Measurements from ENCODE around the gene BACH2.
"Not testable (repeated sequence)": the region's sequence is repeated elsewhere in the genome, so short reads cannot be mapped to it uniquely, and the experiment has no call there.

BACH2 gene

DNA sequence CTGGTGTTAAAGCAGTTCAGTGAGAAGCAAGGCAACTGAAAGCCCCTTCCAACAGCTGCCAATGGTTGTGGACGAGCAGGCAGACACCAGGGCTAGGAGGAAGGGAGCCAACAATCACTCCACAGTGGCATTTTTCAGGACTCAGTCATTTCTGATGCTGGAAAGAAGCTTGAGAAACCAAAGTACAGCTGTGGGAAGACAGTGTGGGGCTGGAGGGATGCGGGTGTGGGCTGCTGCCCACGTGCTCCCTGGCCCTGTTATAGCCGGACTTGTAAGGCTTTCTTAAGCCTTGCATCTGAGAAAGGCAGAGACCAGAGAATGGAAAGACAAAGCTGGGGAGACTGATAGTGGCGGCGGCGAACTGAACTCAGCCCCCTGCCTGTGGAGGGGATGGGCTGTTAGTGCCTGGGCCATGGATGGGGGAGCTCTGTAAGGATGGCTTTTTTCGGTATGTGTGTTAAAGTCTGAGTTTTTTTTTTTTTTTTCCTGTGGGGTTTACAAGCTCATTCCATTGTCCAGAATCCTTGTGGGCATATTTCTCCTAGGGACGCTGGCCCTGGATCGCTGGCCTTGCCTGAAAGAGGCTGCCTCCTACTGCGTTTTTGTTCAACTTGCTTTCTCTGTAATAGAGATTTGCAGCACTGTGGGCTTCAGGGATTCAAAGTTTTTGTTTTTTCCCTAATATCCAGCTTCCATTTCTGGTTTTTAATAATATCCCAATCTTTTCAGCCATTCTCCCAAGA lies 310.7 kb downstream of the BACH2 start:
- no peak for DNase-seq

DNA sequence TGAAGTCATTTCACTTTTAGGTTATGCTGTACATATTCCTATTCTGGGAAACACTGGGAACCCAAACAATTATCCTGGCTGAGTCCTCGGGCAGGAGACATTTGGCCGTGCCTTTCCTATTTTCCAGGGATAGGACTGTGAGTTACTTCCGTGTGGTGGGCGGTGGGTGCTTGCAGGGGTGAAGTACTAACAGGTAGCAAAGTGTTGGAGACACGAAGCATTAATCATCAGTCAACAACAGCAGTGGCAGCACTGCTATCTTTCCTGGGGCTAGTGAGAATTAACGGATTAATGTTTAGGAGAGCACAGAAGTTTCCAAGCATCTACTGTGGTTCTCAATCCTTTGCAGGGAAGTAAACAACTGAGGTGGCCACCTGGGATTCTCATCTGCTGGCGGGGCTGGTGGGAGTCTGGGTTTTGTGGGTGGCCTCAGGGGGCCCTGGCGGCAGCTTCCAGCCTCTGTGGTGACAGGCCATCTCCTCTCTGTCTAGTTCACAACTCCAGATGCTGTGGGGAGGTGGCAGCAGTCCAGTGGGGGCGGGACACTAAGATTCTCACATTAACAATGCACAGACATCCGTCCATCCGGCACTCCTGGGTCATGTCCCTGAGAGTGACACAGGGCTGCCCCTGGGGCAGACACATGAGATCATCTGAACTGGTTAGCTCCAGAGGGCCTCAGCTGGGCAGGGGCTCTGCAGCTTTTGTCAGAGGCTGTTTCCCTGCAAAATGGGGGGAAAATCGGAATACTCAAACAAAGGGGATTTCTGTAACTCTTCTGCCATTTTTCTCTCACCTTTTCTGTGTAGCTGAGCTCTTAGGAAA lies 311.5 kb downstream of the BACH2 start:
- DNase-seq: no peak

DNA sequence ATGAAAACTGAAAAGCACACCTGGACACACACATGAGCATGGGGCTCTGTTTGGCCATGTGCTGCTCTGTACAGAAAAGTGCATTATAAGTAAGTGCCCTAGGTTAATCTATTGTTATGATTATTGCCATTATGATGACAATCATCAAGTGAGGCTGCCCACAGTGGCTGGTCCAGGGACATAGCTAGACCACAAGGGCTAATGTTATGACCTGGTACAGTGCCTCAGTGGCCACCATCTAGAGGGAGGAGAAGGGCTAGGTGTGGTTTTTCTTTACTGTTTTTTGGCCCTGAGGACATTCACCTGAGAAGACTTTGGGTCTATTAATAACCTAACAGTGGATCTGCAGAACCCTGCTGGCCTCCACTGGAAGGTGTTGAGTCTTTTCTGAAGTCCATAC lies 316.3 kb downstream of the BACH2 start:
- DNase-seq: no peak

DNA sequence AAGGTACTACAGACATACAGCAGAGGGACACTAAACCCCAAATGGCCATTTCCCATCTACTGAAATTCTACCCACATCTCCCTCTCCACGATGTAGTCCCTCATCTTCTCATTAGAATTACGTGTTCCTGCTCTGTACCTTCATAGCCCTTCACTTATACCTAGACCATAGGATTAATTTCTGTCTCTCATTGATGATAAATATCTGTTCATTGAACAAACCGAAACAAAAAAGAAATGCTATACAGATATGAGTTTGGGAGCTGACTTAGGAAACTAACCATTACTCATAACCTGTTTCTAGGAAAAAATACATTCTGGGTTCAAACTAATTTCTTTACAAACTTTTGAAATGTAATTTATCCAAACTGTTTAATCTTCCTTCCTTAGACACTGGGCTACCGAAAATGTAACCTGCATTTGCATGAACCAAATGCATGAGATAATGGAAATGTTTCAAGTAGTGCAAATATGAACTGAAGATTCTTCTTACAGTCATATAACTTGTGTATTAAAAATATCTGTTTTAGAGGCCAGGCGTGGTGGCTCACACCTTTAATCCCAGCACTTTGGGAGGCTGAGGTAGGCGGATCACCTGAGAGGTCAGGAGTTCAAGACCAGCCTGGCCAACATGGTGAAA lies 317.0 kb downstream of the BACH2 start:
- no peak for DNase-seq

DNA sequence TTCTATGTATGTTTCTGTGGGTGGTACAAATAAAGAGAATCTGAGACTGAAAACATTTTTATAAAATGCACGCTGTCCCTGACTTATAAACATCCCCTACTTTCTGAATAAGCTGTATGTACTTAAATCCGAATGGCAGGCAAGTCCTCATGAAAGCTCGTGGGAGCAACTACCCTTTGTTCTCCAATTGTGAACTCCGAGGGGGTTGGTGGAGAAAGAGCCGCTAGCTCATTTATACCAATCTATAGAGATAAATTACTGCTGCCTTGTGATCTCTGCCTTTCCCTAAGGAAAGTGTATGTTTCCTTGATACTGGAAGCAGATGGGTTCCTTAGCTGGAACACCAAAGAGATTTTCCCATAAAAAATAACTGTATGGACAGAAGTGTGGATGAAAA lies 317.9 kb downstream of the BACH2 start:
- DNase-seq: no peak

DNA sequence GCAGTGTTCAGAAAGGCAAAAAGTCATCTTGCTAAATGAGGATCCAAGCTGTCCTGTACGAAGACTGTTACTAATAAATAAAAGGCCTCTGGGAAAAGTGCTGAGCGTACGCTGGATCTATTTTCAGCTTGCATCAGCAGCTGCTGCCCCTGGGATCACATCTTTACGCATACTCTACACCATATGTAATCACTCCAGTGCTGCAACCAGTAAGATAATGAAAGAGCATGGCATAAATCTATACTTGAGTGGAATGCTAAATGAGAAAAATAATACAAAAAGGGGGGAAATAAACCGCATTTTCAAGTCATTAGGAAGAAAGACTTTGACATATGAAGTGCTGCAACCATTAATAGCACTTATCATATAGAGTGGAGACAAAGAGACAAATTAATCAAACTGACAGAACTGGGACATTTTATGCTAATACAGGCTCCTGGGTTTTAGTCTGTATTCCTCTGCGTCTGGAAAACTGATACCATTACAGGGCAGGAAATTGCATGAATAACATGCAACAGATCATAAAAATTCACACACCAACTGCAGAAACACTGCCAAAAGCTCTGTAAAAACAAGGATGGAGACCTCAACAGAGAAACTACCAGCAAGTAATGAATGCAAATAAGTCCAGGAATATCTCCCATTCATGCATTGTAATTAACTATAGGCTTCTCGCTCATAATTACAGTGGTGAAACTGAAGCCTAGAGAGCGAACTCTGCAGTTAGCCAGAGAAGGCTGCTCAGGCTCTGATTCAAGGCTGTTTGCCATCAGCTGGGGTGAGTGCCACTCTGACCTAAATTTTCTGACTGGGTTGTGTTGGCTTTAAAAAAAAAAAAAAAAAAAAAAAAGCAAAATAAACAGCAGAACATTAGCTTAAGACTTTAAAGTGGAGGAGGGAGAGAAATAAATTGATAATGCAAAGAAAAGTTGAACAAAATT lies 318.6 kb downstream of the BACH2 start:
- DNase-seq: no peak

DNA sequence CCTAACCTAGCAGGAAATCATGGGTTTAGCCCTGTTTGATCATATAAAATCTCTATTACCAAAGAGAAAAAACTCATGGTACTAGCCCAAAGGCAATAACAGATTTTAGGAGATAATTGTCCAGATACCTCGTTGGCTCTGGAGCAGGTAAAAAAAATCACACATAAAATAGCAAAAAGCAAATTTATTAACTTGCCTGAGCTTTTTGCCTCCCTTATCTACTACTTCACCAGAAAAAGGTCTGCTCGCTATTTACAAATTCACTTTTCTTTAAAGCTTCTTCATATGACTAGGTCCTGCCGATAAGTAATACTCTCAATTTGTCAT lies 320.0 kb downstream of the BACH2 start:
- no peak for DNase-seq

DNA sequence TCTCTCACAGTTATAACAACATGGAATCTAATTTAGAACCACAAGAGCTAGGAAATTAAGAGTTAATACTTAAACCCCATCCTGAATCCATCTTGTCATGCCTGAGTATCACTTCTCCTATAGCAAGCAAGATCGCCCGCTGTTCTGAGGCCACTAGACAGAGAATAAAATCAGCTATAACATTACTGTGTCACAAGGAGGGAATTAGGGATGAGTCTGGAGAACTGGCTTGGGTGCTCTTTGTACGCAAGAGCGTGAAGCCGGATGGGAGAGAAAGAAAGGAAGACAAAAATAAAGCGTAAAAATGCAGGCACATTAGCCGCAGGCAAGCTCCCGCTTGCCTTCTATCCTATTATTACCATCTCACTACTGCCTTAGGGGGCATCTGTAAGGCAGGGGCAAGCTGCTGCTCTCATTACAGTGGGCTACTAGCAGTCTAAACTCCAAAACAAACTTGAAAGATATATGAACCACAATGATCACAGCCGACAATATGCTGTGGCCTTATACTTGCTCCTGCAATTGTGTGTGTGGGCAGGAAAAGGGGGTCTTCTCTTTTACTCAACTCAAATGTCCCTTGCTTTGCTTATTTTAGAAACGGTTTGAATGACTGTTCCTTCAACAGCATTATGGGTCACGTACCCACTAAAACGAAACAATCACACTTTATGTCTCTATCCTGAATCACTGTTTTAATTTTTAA lies 320.5 kb downstream of the BACH2 start:
- no peak for DNase-seq

DNA sequence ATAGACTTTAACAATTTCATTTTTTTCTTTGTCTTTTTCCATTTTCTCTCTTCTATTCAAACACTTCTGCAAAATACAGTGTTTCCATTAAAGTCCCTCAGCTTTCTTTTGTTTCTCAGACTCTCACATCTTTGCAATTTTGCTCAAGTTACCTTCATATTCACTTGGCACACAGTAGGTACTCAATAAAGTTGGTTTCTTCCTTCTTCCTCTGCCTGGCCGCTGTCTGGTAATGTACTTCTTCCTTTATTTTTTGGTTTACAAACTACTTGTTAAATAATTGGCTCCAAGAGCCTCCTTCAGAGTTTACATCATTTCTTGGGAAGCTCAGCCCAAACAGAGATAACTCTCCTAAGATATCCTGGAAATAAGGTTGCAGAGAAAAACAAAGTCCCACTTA lies 321.3 kb downstream of the BACH2 start:
- no peak for DNase-seq

DNA sequence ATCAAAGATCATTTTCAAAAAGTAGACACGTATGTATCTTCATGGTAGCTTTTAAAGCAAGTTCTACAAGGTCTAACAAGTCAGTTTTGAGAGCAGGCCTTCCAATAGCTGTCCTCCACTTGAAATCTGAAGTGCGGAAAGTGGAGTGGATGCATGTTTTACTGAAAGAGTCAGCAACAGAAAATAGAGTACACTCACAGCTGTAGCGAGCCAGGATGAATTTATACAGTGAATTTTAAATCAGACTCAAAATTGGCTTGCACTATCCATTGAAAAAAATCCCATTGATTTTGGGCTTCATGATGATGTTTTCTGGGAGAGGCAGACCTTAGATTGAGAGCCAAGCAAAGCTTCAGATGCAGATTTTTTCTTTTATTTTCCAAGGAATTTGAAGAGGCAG lies 321.8 kb downstream of the BACH2 start:
- no peak for DNase-seq

DNA sequence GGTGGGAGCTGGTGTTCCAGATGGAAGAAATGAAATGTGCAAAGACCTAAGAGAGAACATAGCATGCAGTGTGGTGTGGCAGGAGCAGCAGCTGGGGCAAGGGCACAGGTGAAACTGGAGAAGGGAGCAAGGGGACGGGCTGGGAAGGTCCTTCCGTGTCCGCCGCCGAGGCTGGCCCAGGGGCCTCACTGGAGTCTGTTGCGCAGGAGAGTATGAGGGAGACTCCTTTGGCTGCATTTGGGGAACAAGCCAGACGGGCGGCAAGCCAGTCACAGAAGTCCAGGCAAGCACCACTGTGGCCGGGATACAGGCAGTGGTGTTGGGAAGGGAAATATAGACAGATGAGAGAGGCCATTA lies 324.6 kb downstream of the BACH2 start:
- DNase-seq: no peak

DNA sequence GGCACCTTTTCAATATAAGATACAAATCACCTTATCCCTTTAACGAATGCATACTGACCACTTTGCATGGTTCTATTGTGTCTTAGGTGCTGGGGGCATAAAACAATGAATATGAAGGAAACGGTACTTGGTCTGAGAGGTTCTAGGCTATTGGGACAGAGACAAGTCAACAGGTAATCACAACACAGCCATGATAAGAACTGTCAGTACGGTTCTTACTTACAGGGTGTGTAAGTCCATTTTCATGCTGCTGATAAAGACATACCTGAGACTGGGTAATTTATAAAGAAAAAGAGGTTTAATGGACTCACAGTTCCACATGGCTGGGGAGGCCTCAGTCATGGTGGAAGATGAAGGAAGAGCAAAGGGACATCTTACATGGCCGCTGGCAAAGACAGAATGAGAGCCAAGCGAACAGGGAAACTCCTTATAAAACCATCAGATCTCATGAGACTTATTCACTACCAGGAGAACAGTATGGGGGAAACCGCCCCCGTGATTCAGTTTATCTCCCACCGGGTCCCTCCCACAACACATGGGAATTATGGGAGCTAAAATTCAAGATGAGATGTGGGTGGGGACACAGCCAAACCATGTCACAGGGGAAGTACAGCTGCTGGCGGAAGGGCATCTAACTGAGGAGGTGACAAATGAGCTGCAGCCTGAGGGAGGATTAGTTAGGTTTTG lies 325.2 kb downstream of the BACH2 start:
- DNase-seq: not testable (repeated sequence)

DNA sequence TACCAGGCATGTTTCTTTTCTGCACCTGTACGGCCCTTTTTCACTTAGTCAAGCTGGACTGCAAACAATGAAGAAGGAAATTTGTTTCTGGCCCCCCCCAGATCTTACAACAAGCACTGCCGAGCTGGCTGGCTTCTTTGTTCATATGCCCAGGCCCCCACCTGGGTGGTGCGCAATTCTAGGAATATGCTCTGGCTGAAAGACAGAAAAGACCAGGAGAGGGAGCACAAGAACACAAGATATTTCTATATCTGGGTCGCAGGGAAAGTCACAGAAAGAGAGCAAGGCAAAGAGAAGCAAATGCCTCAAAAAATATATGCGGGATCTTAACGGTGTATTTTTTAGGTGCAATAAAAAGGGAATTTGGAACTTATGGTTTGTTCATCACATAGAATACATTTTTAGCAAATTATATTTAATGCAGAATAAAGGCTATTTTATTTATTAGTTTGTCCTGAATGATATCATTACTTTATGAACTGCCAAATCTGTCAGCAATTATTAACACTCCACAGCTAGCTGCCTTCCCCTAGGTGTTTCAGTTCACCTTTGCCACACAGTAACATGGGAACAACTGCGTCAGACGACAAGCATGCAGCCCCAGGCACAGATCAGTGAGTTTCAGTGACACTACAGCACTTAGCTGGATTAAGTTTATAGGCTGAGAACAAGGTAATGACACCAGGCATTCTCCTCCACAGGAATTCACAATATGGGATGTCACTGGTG lies 325.9 kb downstream of the BACH2 start:
- peak; percentile 52 for DNase-seq

DNA sequence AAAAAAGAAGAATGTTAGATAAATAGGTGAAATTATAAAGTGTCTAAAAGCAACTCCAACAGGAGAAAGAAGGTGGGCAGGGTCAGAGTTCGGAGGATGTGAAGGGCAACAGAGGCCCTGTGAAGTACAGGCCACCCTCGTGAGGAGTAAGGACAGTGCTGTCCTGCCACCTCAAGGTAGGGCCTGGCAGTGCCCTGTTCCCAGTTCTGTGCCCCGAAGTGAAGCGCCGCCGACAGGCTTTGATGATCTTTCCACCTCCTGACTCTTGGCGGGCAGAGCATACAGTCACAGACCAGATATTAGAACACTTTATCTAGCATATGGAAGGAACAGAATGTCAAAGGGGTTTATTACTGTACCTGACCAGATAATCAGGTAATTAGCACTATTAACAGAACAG lies 326.6 kb downstream of the BACH2 start:
- DNase-seq: no peak

DNA sequence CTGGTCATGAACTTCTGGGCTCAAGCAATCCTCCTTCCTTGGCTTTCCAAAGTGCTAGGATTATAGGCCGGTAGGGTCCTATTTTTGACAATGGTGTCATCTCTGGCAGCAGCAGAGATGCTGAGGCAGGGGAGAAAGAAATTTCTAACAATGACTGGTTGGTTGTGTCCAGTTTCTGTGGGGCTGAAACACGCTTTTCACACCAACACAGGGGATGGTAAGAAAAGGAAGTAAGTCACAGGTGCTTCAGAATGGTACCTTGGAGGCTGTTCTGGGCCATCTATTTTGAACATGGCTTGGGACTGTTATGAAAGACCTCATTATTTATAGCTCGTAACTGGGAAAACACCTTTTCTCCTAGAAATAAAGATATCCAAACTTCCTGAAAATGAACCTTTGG lies 329.7 kb downstream of the BACH2 start:
- DNase-seq: no peak

DNA sequence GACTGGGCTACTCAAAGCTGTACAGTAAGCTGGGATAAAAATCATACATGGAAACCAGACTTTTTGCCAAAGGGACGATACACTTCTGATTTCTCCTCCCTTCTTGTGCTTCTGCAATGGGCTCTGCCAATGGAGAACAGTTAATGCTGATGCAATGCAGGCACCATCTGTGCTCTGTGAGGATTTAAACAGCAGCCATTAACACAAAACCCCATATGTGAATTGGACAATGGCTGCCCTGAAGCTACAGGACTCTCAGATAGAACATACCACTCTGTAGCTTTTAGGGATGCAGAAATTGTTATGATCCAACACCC lies 330.5 kb downstream of the BACH2 start:
- no peak for DNase-seq

DNA sequence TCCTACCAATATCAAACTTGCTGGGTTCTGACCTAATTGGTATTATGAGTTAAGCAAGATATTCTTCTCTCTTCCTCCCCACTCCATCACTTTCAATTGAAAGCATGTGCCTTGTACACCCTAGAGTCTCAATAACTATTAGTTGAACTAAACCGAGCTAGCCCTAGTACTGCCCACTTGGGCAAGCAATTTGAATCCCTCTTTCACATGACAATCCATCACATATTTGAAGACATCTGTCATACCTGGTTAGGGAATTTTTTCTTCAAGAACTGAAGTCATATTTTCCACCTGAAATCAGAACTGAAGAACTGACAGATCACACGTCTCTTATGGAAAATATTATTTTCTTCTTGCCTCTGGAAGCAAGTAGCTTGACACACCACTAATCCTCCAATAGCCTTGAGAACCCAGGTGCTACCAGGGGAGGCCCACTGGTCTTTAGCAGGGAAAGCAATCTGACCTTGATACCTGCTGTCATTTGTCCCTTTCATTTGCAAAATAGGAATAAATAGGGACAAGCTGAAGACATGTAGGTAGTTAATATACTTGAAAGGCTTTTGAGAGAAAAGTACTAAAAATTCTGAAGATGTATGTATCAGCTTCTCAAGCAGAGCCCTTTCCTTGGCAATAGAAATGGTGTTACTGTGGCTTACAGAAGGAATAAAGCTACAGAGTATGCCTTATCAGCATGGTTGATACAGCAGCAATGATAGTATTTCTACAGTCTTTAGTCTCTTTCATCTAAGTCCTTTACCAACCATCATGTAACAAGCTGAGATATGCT lies 331.0 kb downstream of the BACH2 start:
- no peak for DNase-seq

DNA sequence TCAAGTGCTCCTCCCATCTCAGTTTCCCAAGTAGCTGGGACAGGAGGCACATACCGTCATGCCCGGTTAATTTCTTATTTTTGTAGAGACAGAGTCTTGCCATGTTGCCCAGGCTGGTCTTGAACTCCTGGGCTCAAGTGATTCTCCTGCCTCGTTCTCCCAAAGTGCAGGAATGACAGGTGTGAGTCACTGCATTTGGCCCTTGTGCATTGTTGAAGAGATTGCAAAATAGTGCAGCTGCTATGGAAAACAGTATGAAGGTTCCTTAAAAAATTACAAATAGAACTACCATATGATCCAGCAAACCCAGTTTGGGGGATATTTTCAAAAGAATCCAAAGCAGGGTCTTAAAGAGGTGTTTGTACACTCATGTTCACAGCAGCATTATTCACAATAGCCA lies 333.3 kb downstream of the BACH2 start:
- no peak for DNase-seq

DNA sequence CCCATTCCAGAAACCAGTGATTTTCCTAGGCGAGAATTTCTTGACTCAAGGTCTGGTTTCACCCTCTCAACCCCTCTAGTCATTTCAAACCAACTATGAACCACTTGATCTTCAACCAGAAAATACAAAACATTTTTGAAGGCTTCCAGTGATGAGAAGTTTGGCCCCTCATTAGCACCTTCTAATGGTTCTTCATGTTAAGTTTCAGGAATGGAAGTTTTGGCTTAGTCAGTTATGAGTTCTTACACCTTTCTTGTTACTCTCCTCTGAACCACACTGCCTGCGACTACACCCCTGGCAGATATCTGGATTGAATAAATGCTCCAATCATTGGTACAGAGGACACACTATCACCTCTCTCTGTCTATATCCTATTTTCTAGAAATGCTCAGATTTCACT lies 335.2 kb downstream of the BACH2 start:
- no peak for DNase-seq

DNA sequence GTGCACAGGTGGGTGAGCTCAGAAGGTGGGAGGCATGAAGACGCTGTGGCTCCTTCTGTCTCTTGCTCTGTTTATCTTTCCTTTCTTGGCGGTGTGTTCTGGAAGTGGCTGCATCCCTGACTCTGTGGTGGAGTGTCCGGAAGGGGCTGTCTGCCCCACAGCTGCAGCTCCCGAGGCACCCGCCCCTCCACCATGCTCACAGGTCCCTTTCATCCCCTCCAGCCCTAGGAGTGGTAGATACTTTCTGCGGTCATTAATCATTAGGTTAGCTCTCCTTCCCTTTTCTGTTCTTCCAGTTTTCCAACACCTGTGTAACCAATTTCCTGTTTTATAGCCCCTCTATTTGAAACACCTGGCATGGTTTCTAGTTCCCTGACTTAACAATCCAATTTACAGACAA lies 336.8 kb downstream of the BACH2 start:
- DNase-seq: no peak

DNA sequence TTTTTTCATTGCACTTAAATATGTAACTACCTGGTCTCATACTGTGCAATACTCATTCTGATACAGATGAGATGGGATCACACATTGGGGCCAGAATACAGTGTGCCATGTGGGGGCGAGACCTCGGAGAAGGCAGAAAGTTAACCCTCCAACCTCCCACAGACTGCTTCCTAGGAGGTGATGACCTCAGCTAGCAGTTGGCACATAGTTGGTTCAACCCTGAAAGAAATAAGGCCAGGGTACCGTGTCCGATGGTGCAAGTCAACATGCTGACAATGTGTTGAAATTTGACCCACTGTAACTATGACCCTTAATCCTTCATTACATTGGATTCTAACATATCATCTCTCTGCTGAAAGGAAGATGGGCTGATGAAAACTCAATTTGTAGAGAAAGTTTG lies 340.5 kb downstream of the BACH2 start:
- DNase-seq: no peak
